ENCODE results near the gene CSGALNACT2.

- TF ChIP-seq ZFP41 (CRISPR knock-in tag; IDR thresholded peaks at IDR 0.05; ENCODE audit: borderline replicate concordance): no peak
- no peak for TF ChIP-seq ZNF558 (CRISPR knock-in tag; IDR thresholded peaks at IDR 0.05; ENCODE audit: borderline replicate concordance)
- TF ChIP-seq RBFOX2 (IDR thresholded peaks at IDR 0.05; ENCODE audit: low read depth, low read length): no peak
- TF ChIP-seq ZNF800 (CRISPR knock-in tag; IDR thresholded peaks at IDR 0.05): no peak
- no peak for TF ChIP-seq ZNF10 (CRISPR knock-in tag; IDR thresholded peaks at IDR 0.05; ENCODE audit: borderline replicate concordance, low read depth)
- TF ChIP-seq TARDBP (CRISPR knock-in tag; IDR thresholded peaks at IDR 0.05): no peak
Measured at GRCh38 chr10:43126759-43127424, 11.4 kb upstream of the CSGALNACT2 start.

All from HepG2 (cell line).